B cell (primary cell): ENCODE measurements around the gene BAIAP2L1.

Source experiments
- CTCF ChIP-seq: fragments of 200-600 bp; IDR thresholded peaks from one replicate; pipeline ENCODE4 v1.8.0; 2022; ENCODE audit warnings: antibody characterized with exemption, mild to moderate bottlenecking
- EZH2 ChIP-seq: IDR thresholded peaks from 2 replicates; pipeline ENCODE4 v1.6.1; 2012; ENCODE audit warnings: borderline replicate concordance, low read depth, mild to moderate bottlenecking, moderate library complexity, low read length; ENCODE audit not compliant: insufficient read depth, poor library complexity, severe bottlenecking

- no peak for TF ChIP-seq CTCF
- TF ChIP-seq EZH2, result no peak
Measured at GRCh38 chr7:98357751-98358161, 43.1 kb downstream of the BAIAP2L1 start.
